ENCODE measurements around the gene SLC12A3.
"Not testable (repeated sequence)": the region's sequence is repeated elsewhere in the genome, so short reads cannot be mapped to it uniquely, and the experiment has no call there.

Gene SLC12A3

GRCh38 chr16:56879276-56879675 is 14.3 kb downstream of the SLC12A3 start:
- DNase-seq (ENCODE audit: low read depth) = no peak
- no peak for TF ChIP-seq CTCF (IDR thresholded peaks at IDR 0.05; ENCODE audit: low read depth, low read length, missing control alignments)
- H3K4me3 ChIP-seq (ENCODE audit: low read depth, low read length) = no peak overlapping the region
- in situ Hi-C loops (cut with HindIII; ENCODE audit: low sequenced_read_pairs) = no loop called here

GRCh38 chr16:56880176-56880575 is 15.2 kb downstream of the SLC12A3 start:
- in situ Hi-C loops (cut with HindIII; ENCODE audit: low sequenced_read_pairs) = no loop called here
- H3K4me3 ChIP-seq (ENCODE audit: low read depth, low read length) = no peak overlapping the region
- no peak for TF ChIP-seq CTCF (IDR thresholded peaks at IDR 0.05; ENCODE audit: low read depth, low read length, missing control alignments)
- DNase-seq (ENCODE audit: low read depth) = no peak

GRCh38 chr16:56880685-56881084 is 15.7 kb downstream of the SLC12A3 start:
- in situ Hi-C loops (cut with HindIII; ENCODE audit: low sequenced_read_pairs) = no loop called here
- no peak for TF ChIP-seq CTCF (IDR thresholded peaks at IDR 0.05; ENCODE audit: low read depth, low read length, missing control alignments)
- no peak overlapping the region for H3K4me3 ChIP-seq (ENCODE audit: low read depth, low read length)
- no peak for DNase-seq (ENCODE audit: low read depth)

GRCh38 chr16:56882077-56882800 is 17.2 kb downstream of the SLC12A3 start:
- no peak for TF ChIP-seq CTCF (IDR thresholded peaks at IDR 0.05; ENCODE audit: low read depth, low read length, missing control alignments)
- in situ Hi-C loops (cut with HindIII; ENCODE audit: low sequenced_read_pairs) = no loop called here
- H3K4me3 ChIP-seq (ENCODE audit: low read depth, low read length) = no peak overlapping the region
- DNase-seq (ENCODE audit: low read depth) = no peak

- DNase-seq (ENCODE audit: low read depth) = no peak
- no peak overlapping the region for H3K4me3 ChIP-seq (ENCODE audit: low read depth, low read length)
- TF ChIP-seq CTCF (IDR thresholded peaks at IDR 0.05; ENCODE audit: low read depth, low read length, missing control alignments) = no peak
- in situ Hi-C loops (cut with HindIII; ENCODE audit: low sequenced_read_pairs) = no loop called here
Measured at GRCh38 chr16:56883586-56883985, 18.6 kb downstream of the SLC12A3 start.

GRCh38 chr16:56884026-56884582 is 19.1 kb downstream of the SLC12A3 start:
- no peak overlapping the region for H3K4me3 ChIP-seq (ENCODE audit: low read depth, low read length)
- DNase-seq (ENCODE audit: low read depth) = no peak
- in situ Hi-C loops (cut with HindIII; ENCODE audit: low sequenced_read_pairs) = no loop called here
- TF ChIP-seq CTCF (IDR thresholded peaks at IDR 0.05; ENCODE audit: low read depth, low read length, missing control alignments) = no peak

- DNase-seq (ENCODE audit: low read depth); H3K4me3 ChIP-seq (ENCODE audit: low read depth, low read length); in situ Hi-C loops (cut with HindIII; ENCODE audit: low sequenced_read_pairs): not testable (repeated sequence)
Measured at GRCh38 chr16:56884929-56885328, 19.9 kb downstream of the SLC12A3 start.

All from astrocyte of the cerebellum (primary cell).